Naive thymus-derived CD4-positive, alpha-beta T cell (primary cell): ENCODE results near the gene PSPH. TPM values are rescaled to one million over a fixed set of nuclear protein-coding genes. Genes with fewer than 3 reads are reported as not detected.
A peak's percentile ranks its signal among the peaks of the same experiment; 100 is the strongest.

Experiments
- ATAC-seq: fragments of 150-1000 bp; cut with Tn5 transposase; 2 replicates; pipeline ENCODE4 v1.10.0; 2021; ENCODE audit warnings: mild to moderate bottlenecking, moderate library complexity
- CTCF ChIA-PET: fragments of 350-600 bp; sonication (Branson Sonifier 250); formaldehyde crosslinking; loops from one replicate; lab custom pipeline; 2021; ENCODE audit warnings: antibody characterized with exemption; lab: Charles Lee
- POLR2A ChIA-PET: fragments of 350-600 bp; sonication (Branson Sonifier 250); formaldehyde crosslinking; loops from one replicate; lab custom pipeline; 2021; ENCODE audit warnings: antibody characterized with exemption, inconsistent platforms; lab: Charles Lee
- DNase-seq, 9 donors: peaks; one replicate each; pipeline versions ENCODE4 v3.0.0 to v3.0.0-alpha.2; 2020 to 2022; ENCODE audit warnings: mixed read lengths in 1 of 9
- H3K27ac ChIP-seq: one replicate; pipeline ENCODE4 v1.7.0; 2013; ENCODE audit warnings: mild to moderate bottlenecking, low read depth, low read length, moderate library complexity
- H3K27me3 ChIP-seq, 2 donors: one replicate each; pipeline ENCODE4 v1.7.0; 2013; ENCODE audit warnings: low read length in 2 of 2, mild to moderate bottlenecking in 2 of 2, moderate library complexity in 2 of 2; ENCODE audit not compliant: control insufficient read depth in 2 of 2, insufficient read depth in 2 of 2
- H3K36me3 ChIP-seq, 3 experiments: 1 replicate in 2 of 3; 2 replicates in 1 of 3; pipeline ENCODE4 v1.7.0; 2013; ENCODE audit warnings: low read length in 3 of 3, mild to moderate bottlenecking in 3 of 3, moderate library complexity in 1 of 3; ENCODE audit not compliant: insufficient read depth in 3 of 3, control insufficient read depth in 2 of 3
- H3K4me1 ChIP-seq, 2 donors: one replicate each; pipeline ENCODE4 v1.7.0; 2013; ENCODE audit warnings: low read length in 2 of 2, mild to moderate bottlenecking in 2 of 2, moderate library complexity in 1 of 2; ENCODE audit not compliant: control insufficient read depth in 2 of 2, insufficient read depth in 2 of 2
- H3K4me3 ChIP-seq: 2 replicates; pipeline ENCODE4 v1.7.0; 2013; ENCODE audit warnings: mild to moderate bottlenecking, low read length
- H3K9me3 ChIP-seq, 3 experiments: 1 replicate in 2 of 3; 2 replicates in 1 of 3; pipeline ENCODE4 v1.7.0; 2013; ENCODE audit warnings: low read length in 3 of 3; ENCODE audit not compliant: control insufficient read depth in 2 of 3
- H3K27ac Mint-ChIP-seq, 9 donors: one replicate each; pipeline ENCODE4 v1.8.0; 2020 to 2022; ENCODE audit warnings: mixed read lengths in 9 of 9, mild to moderate bottlenecking in 8 of 9, moderate library complexity in 5 of 9, inconsistent platforms in 2 of 9
- H3K27me3 Mint-ChIP-seq, 5 donors: one replicate each; pipeline ENCODE4 v1.8.0; 2021 to 2022; ENCODE audit warnings: mixed read lengths in 5 of 5, mild to moderate bottlenecking in 1 of 5
- H3K36me3 Mint-ChIP-seq, 5 donors: one replicate each; pipeline ENCODE4 v1.8.0; 2020 to 2022; ENCODE audit warnings: mixed read lengths in 5 of 5, mild to moderate bottlenecking in 3 of 5, inconsistent platforms in 1 of 5
- H3K4me1 Mint-ChIP-seq, 7 donors: one replicate each; pipeline ENCODE4 v1.8.0; 2020 to 2022; ENCODE audit warnings: mixed read lengths in 7 of 7, mild to moderate bottlenecking in 3 of 7, inconsistent platforms in 1 of 7
- H3K4me3 Mint-ChIP-seq, 10 donors: one replicate each; pipeline ENCODE4 v1.8.0; 2020 to 2022; ENCODE audit warnings: mild to moderate bottlenecking in 10 of 10, mixed read lengths in 10 of 10, moderate library complexity in 6 of 10, inconsistent platforms in 2 of 10
- H3K9me3 Mint-ChIP-seq, 11 donors: one replicate each; pipeline ENCODE4 v1.8.0; 2020 to 2022; ENCODE audit warnings: mixed read lengths in 11 of 11, mild to moderate bottlenecking in 4 of 11, inconsistent platforms in 1 of 11, moderate library complexity in 1 of 11
- intact Hi-C, 2 donors: fragments of 100-400 bp; cut with micrococcal nuclease; formaldehyde crosslinking; loops; one replicate each; pipeline ENCODE4 v1.15.1; 2023
- polyA plus RNA-seq, 2 donors: library from polyadenylated mRNA; unstranded; fragments of 300-500 nt; fragmentation: Illumina TruSeq; gene quantifications; one replicate each; pipeline ENCODE4 v1.2.3, GENCODE V29; 2021
- total RNA-seq, 6 experiments: library from RNA in 5 of 6; stranded (reverse) in 5 of 6; gene quantifications; 1 replicate in 5 of 6; 2 replicates in 1 of 6; pipeline ENCODE4 v1.2.3 and lab custom pipeline; 2021 to 2026

Gene PSPH
- total and polyA plus RNA-seq, 7 experiments from 2014 or later, result 3.5 to 10.4 (median 6.5) TPM

GRCh38 chr7:55965805-55966421 lies 85.3 kb downstream of the PSPH start:
- Histone ChIP-seq H3K27me3 (no peaks in the 10 kb centered on the region), H3K4me1 (peaks cover 10% of the 10 kb centered on the region in 2 donors), H3K36me3 (peaks cover 0 to 4% (median 0%) of the 10 kb centered on the region in 3 experiments), H3K4me3 (no peak overlapping the region), H3K27ac (peak overlapping the region; percentile 0), H3K9me3 (no peaks in the 10 kb centered on the region)
- Mint-ChIP-seq H3K27me3 (no peaks in the 10 kb centered on the region), H3K27ac (peak overlapping the region in 8 of 9 donors; percentile 26 to 87 (median 67)), H3K4me3 (peak overlapping the region in 9 of 10 donors; percentile 49 to 91 (median 78)), H3K4me1 (peaks cover 24 to 69% (median 54%) of the 10 kb centered on the region in 7 donors), H3K9me3 (no peaks in the 10 kb centered on the region), H3K36me3 (peaks cover 0 to 17% (median 8%) of the 10 kb centered on the region in 5 donors)
- POLR2A ChIA-PET, result interaction anchor here (0.8 to 2.2 kb wide), 3 partner anchors 12 to 140 kb away, joined by 3 to 5 read pairs (median 5); partner anchors contain the start of genes CCT6A, CHCHD2 and PSPH
- intact Hi-C loops, result loop anchor here (2.0 kb wide), 3 partner anchors 85 to 533 kb away; partner anchors contain the start of genes CCT6A (in 1 of the 2), CHCHD2 (in 1 of the 2) and PSPH (in 1 of the 2)
- CTCF ChIA-PET, result interaction anchor here (2.6 kb wide), 1 partner anchor 10 kb away, joined by 10 read pairs; no protein-coding TSS in a partner anchor
- ATAC-seq (no peak), DNase-seq (no peak)

- Mint-ChIP-seq H3K36me3 (peaks cover 0 to 14% (median 4%) of the 10 kb centered on the region in 5 donors), H3K27ac (peak overlapping the region; percentile 74 to 94 (median 91)), H3K4me3 (peak overlapping the region; percentile 79 to 91 (median 88)), H3K27me3 (no peaks in the 10 kb centered on the region), H3K9me3 (no peaks in the 10 kb centered on the region), H3K4me1 (peaks cover 24 to 61% (median 47%) of the 10 kb centered on the region in 7 donors)
- Histone ChIP-seq H3K9me3 (no peaks in the 10 kb centered on the region), H3K27ac (peak overlapping the region; percentile 89), H3K36me3 (peaks cover 0 to 4% (median 0%) of the 10 kb centered on the region in 3 experiments), H3K4me1 (peaks cover 10% of the 10 kb centered on the region in 2 donors), H3K4me3 (peak overlapping the region; percentile 50), H3K27me3 (no peaks in the 10 kb centered on the region)
- DNase-seq, result peak in 4 of 9 donors; percentile 19 to 44 (median 28)
- POLR2A ChIA-PET, result interaction anchor here (0.6 to 1.4 kb wide), 3 partner anchors 8 to 141 kb away, joined by 3 to 5 read pairs (median 3); partner anchors contain the start of genes CCT6A, CHCHD2 and PSPH
- no peak for ATAC-seq
- CTCF ChIA-PET, result interaction anchor here (0.6 to 2.6 kb wide), 3 partner anchors 10 to 48 kb away, joined by 5 to 10 read pairs (median 6); no protein-coding TSS in a partner anchor
- intact Hi-C loops, result loop anchor here (2.0 kb wide), 3 partner anchors 86 to 532 kb away; partner anchors contain the start of genes CCT6A (in 1 of the 2), CHCHD2 (in 1 of the 2) and PSPH (in 1 of the 2)
Measured at GRCh38 chr7:55965100-55965470, 86.2 kb downstream of the PSPH start.

- Mint-ChIP-seq H3K27me3 (no peaks in the 10 kb centered on the region), H3K9me3 (no peaks in the 10 kb centered on the region), H3K36me3 (peaks cover 0 to 13% (median 4%) of the 10 kb centered on the region in 5 donors), H3K4me3 (peak within 1 kb of the TSS; percentile 79 to 91 (median 88)), H3K27ac (peak within 1 kb of the TSS; percentile 89 to 94 (median 91)), H3K4me1 (peaks cover 24 to 55% (median 42%) of the 10 kb centered on the region in 7 donors)
- ATAC-seq (peak; percentile 94), DNase-seq (peak; percentile 37 to 86 (median 68))
- POLR2A ChIA-PET, result interaction anchor here (0.6 to 1.4 kb wide), 12 partner anchors 8 to 393 kb away, joined by 3 to 8 read pairs (median 4); partner anchors contain the start of genes CCT6A, CHCHD2, PSPH and SUMF2
- H3K4me1 ChIP-seq, result peaks cover 10% of the 10 kb centered on the region in 2 donors
- intact Hi-C loops, result loop anchor here (1.0 to 5.0 kb wide), 8 partner anchors 13 to 532 kb away; partner anchors contain the start of genes MRPS17 (in 2 of the 2), ZNF713 (in 2 of the 2), CCT6A (in 1 of the 2) and CHCHD2 (in 1 of the 2)
- no peaks in the 10 kb centered on the region for H3K27me3 ChIP-seq
- H3K4me3 ChIP-seq, result peak within 1 kb of the TSS; percentile 50
- CTCF ChIA-PET, result interaction anchor here (0.6 to 2.6 kb wide), 11 partner anchors 9 to 468 kb away, joined by 3 to 10 read pairs (median 3); no protein-coding TSS in a partner anchor
- no peaks in the 10 kb centered on the region for H3K9me3 ChIP-seq
- peaks cover 0 to 4% (median 0%) of the 10 kb centered on the region in 3 experiments for H3K36me3 ChIP-seq
- peak within 1 kb of the TSS; percentile 89 for H3K27ac ChIP-seq
Measured at GRCh38 chr7:55964261-55965099, 86.8 kb downstream of the PSPH start, which contains the start of gene NIPSNAP2. NIPSNAP2 (plus strand) TSS chr7:55964585; CDS start chr7:55964610, 25 bp downstream.

- Mint-ChIP-seq H3K27me3 (no peaks in the 10 kb centered on the region), H3K36me3 (peaks cover 0 to 9% (median 0%) of the 10 kb centered on the region in 5 donors), H3K9me3 (no peaks in the 10 kb centered on the region), H3K4me3 (peak overlapping the region; percentile 62 to 84 (median 78)), H3K27ac (peak overlapping the region; percentile 74 to 92 (median 89)), H3K4me1 (peaks cover 16 to 47% (median 34%) of the 10 kb centered on the region in 7 donors)
- POLR2A ChIA-PET, result interaction anchor here (0.6 to 1.2 kb wide), 9 partner anchors 7 to 393 kb away, joined by 3 to 8 read pairs (median 5); partner anchors contain the start of genes CCT6A, CHCHD2, PSPH and SUMF2
- no peaks in the 10 kb centered on the region for H3K36me3 ChIP-seq
- peaks cover 10% of the 10 kb centered on the region in 2 donors for H3K4me1 ChIP-seq
- DNase-seq (no peak), ATAC-seq (no peak)
- peak overlapping the region; percentile 79 for H3K27ac ChIP-seq
- intact Hi-C loops, result loop anchor here (1.0 to 5.0 kb wide), 8 partner anchors 12 to 531 kb away; partner anchors contain the start of genes MRPS17 (in 2 of the 2), ZNF713 (in 2 of the 2), CCT6A (in 1 of the 2) and CHCHD2 (in 1 of the 2)
- no peaks in the 10 kb centered on the region for H3K9me3 ChIP-seq
- H3K4me3 ChIP-seq, result peak overlapping the region; percentile 45
- CTCF ChIA-PET, result interaction anchor here (0.6 to 2.6 kb wide), 9 partner anchors 8 to 467 kb away, joined by 3 to 10 read pairs (median 3); no protein-coding TSS in a partner anchor
- H3K27me3 ChIP-seq, result no peaks in the 10 kb centered on the region
Measured at GRCh38 chr7:55963584-55964168, 87.6 kb downstream of the PSPH start.

- CTCF ChIA-PET, result interaction anchor here (1.6 kb wide), 1 partner anchor 11 kb away, joined by 3 read pairs; no protein-coding TSS in a partner anchor
- no peaks in the 10 kb centered on the region for H3K36me3 ChIP-seq
- Mint-ChIP-seq H3K4me3 (peak overlapping the region in 5 of 10 donors; percentile 4 to 45 (median 18)), H3K27ac (peak overlapping the region in 5 of 9 donors; percentile 47 to 90 (median 84)), H3K4me1 (peaks cover 19 to 39% (median 26%) of the 10 kb centered on the region in 7 donors), H3K9me3 (no peaks in the 10 kb centered on the region), H3K36me3 (peaks cover 0 to 9% (median 3%) of the 10 kb centered on the region in 5 donors), H3K27me3 (no peaks in the 10 kb centered on the region)
- no peaks in the 10 kb centered on the region for H3K9me3 ChIP-seq
- POLR2A ChIA-PET, result interaction anchor here (1.1 kb wide), 1 partner anchor 9 kb away, joined by 3 read pairs; no protein-coding TSS in a partner anchor
- no peak overlapping the region for H3K27ac ChIP-seq
- ATAC-seq, result no peak
- DNase-seq, result no peak
- H3K4me1 ChIP-seq, result peaks cover 10% of the 10 kb centered on the region in 2 donors
- intact Hi-C loops, result loop anchor here in 1 of 2 donors (5.0 kb wide), 2 partner anchors 390 to 530 kb away; partner anchors contain the start of gene VOPP1
- H3K27me3 ChIP-seq, result no peaks in the 10 kb centered on the region
- no peak overlapping the region for H3K4me3 ChIP-seq
Measured at GRCh38 chr7:55962014-55962413, 89.2 kb downstream of the PSPH start.
